GM12878 (cell line): Measurements from ENCODE around the gene MYOM3. TPM values are rescaled to one million over a fixed set of nuclear protein-coding genes. Genes with fewer than 3 reads are reported as not detected.
A peak's percentile ranks its signal among the peaks of the same experiment; 100 is the strongest.

Experiments
- CREB1 ChIP-seq: IDR thresholded peaks from 2 replicates; pipeline ENCODE4 v1.6.1; 2012; ENCODE audit warnings: low read depth, mild to moderate bottlenecking, inconsistent platforms
- EED ChIP-seq: sonication (generic); IDR thresholded peaks from 2 replicates; pipeline ENCODE4 v1.6.1; 2016; ENCODE audit warnings: antibody characterized with exemption, low read depth
- ETV6 ChIP-seq, 2 experiments: fragments of 450-650 bp in 1 of 2; IDR thresholded peaks in 1 of 2; conservative IDR thresholded peaks in 1 of 2; 2 replicates each; pipeline ENCODE4 v1.6.1; 2014; ENCODE audit warnings: antibody characterized with exemption in 1 of 2, borderline replicate concordance in 1 of 2, low read depth in 1 of 2, mild to moderate bottlenecking in 1 of 2, moderate library complexity in 1 of 2
- KLF5 ChIP-seq: fragments of 450-650 bp; IDR thresholded peaks from 2 replicates; pipeline ENCODE4 v1.6.1; 2014; ENCODE audit warnings: mild to moderate bottlenecking; ENCODE audit not compliant: partially characterized antibody
- MTA3 ChIP-seq: IDR thresholded peaks from 2 replicates; pipeline ENCODE4 v1.6.1; 2012; ENCODE audit warnings: low read length, inconsistent platforms, borderline replicate concordance
- MXI1 ChIP-seq: fragments of 150-350 bp; IDR thresholded peaks from 2 replicates; pipeline ENCODE4 v1.6.1; 2011; ENCODE audit warnings: low read depth, mild to moderate bottlenecking, inconsistent platforms, low read length, improper control_type of control experiment
- NFIC ChIP-seq: IDR thresholded peaks from 2 replicates; pipeline ENCODE4 v1.6.1; 2012; ENCODE audit warnings: low read depth, mild to moderate bottlenecking, inconsistent platforms, low read length, moderate library complexity
- NR2F1 ChIP-seq: fragments of 450-650 bp; conservative IDR thresholded peaks from 2 replicates; pipeline ENCODE4 v1.6.1; 2017; ENCODE audit warnings: mild to moderate bottlenecking
- PAX5 ChIP-seq: IDR thresholded peaks from 2 replicates; pipeline ENCODE4 v1.6.1; 2011; ENCODE audit warnings: low read depth, low read length, borderline replicate concordance
- POLR2AphosphoS5 ChIP-seq: IDR thresholded peaks from 2 replicates; pipeline ENCODE4 v1.6.1; 2011; ENCODE audit warnings: mild to moderate bottlenecking, low read length, inconsistent platforms
- RELA ChIP-seq: fragments of 450-650 bp; IDR thresholded peaks from 2 replicates; pipeline ENCODE4 v1.8.0; 2014; ENCODE audit warnings: borderline replicate concordance; ENCODE audit not compliant: partially characterized antibody
- RUNX3 ChIP-seq: IDR thresholded peaks from 2 replicates; pipeline ENCODE4 v1.6.1; 2012; ENCODE audit warnings: low read length, inconsistent platforms
- SMC3 ChIP-seq: IDR thresholded peaks from 2 replicates; pipeline ENCODE4 v1.6.1; 2011; ENCODE audit warnings: low read length, improper control_type of control experiment, borderline replicate concordance
- SREBF2 ChIP-seq: IDR thresholded peaks from 2 replicates; pipeline ENCODE4 v1.6.1; 2012; ENCODE audit warnings: mild to moderate bottlenecking, low read length
- STAT3 ChIP-seq: IDR thresholded peaks from 2 replicates; pipeline ENCODE4 v1.6.1; 2011; ENCODE audit warnings: low read depth, low read length, improper control_type of control experiment
- SUPT20H ChIP-seq: IDR thresholded peaks from 2 replicates; pipeline ENCODE4 v1.6.1; 2011; ENCODE audit warnings: low read depth, mild to moderate bottlenecking, low read length, moderate library complexity, borderline replicate concordance; ENCODE audit not compliant: control insufficient read depth
- TARDBP ChIP-seq: IDR thresholded peaks from 2 replicates; pipeline ENCODE4 v1.6.1; 2016; ENCODE audit warnings: borderline replicate concordance
- TCF12 ChIP-seq: IDR thresholded peaks from 2 replicates; pipeline ENCODE4 v1.6.1; 2011; ENCODE audit warnings: low read depth, mild to moderate bottlenecking, low read length
- TCF3 ChIP-seq: IDR thresholded peaks from 2 replicates; pipeline ENCODE4 v1.6.1; 2012; ENCODE audit warnings: low read depth, mild to moderate bottlenecking, low read length, borderline replicate concordance; ENCODE audit not compliant: insufficient read depth
- TCF7 ChIP-seq: IDR thresholded peaks from 2 replicates; pipeline ENCODE4 v1.6.1; 2014; ENCODE audit warnings: antibody characterized with exemption, borderline replicate concordance
- polyA plus RNA-seq, 11 experiments: library from polyadenylated mRNA; depleted of rRNA in 4 of 11; unstranded in 6 of 11; stranded (reverse) in 5 of 11; fragments of >200 nt; fragmentation: Nextera tagmentation in 4 of 11; fragmentation: Illumina TruSeq in 1 of 11; extraction: Ambion mirVana in 4 of 11; extraction: Trizol in 1 of 11; gene quantifications; 1 replicate in 1 of 11; 2 replicates in 10 of 11; pipeline versions ENCODE4 v1.2.1 to v1.2.3, GENCODE V29; 2011 to 2016; ENCODE audit warnings: inconsistent platforms in 2 of 11, missing spikeins in 2 of 11, low read depth in 1 of 11
- total RNA-seq, 4 experiments: library from RNA; depleted of rRNA in 3 of 4; stranded (reverse); fragments of >200 nt in 3 of 4; fragmentation: Illumina TruSeq in 1 of 4; extraction: Trizol in 1 of 4; gene quantifications; 2 replicates each; pipeline versions ENCODE4 v1.2.1 to v1.2.3, GENCODE V29; 2013 to 2021
- TF ChIP-seq, protein P1 (sequence below), 3 experiments: IDR thresholded peaks in 2 of 3; conservative IDR thresholded peaks in 1 of 3; 2 replicates each; pipeline ENCODE4 v1.5.1; 2011; ENCODE audit warnings: low read depth in 3 of 3, low read length in 3 of 3, mild to moderate bottlenecking in 3 of 3, control low read depth in 2 of 3, moderate library complexity in 2 of 3, inconsistent platforms in 1 of 3, mixed read lengths in 1 of 3; ENCODE audit not compliant: control insufficient read depth in 2 of 3, insufficient read depth in 1 of 3; ENCODE audit errors: extremely low read depth in 1 of 3
- TF ChIP-seq, protein P2 (sequence below): IDR thresholded peaks from 2 replicates; pipeline ENCODE4 v1.6.1; 2012; ENCODE audit warnings: low read depth, low read length, improper control_type of control experiment
- TF ChIP-seq, protein P3 (sequence below): IDR thresholded peaks from 2 replicates; pipeline ENCODE4 v1.6.1; 2012; ENCODE audit warnings: improper control_type of control experiment, low read depth, low read length; ENCODE audit not compliant: insufficient replicate concordance

Gene MYOM3
- total and polyA plus RNA-seq, 10 of the 15 experiments (the other 5 are each of a cell fraction or from before 2014, with no cell fraction given): 0.06 TPM; not detected in 9

DNA sequence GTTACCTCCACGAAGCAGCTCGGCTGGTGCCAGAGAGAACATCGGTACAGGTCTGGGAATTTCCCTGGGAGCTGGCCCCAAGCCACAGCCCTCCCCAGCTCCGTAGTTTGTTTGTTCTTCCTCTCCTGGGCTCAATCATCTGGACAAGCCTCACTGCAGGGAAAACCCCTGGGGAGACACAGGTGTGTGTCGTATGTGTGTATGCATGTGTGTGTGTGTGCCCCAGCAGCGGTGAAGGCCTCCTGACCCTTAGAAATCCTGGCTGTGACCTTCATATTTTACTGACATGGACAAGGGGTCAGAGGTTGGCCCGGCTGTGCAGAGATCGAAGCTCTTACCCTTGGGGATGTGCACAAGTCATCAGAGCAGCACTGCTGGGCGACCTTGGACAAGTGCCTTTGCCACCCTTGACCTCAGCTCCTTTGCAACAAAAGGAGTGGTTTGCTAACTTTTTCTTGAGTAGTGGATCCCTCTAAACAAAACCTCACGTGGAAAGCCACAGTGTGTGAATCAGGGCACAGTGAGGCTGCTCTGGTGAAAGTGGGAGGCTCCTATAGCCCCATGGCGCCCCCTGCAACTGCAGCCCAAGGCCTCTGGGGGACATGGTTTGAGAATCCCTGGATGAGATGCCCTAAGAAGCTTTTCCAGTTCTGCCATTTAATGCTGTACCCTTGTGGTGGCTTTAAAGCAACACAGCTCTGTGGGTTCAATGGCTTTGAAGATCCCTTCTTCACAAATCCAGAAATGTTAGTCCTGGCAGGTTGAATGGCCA is 43.3 kb upstream of the MYOM3 start (continued):
- TF ChIP-seq MXI1 (no peak), SMC3 (no peak), NFIC (peak; percentile 31; the same call in 1 of the 2 replicates), TCF12 (peak; percentile 54; the same call in 1 of the 2 replicates), TARDBP (no peak), CREB1 (peak; percentile 49), SUPT20H (no peak), RELA (peak; percentile 39), TCF3 (peak; percentile 52; the same call in 1 of the 2 replicates), RUNX3 (peak; percentile 70), NR2F1 (peak; percentile 44; the same call in 1 of the 2 replicates), KLF5 (no peak), TCF7 (0 out of 2 replicates have a peak, but pooled peaks have one; percentile 22), STAT3 (no peak), ETV6 (conservative IDR thresholded peaks at IDR 0.05 in 1 of 2, IDR thresholded peaks at IDR 0.05 in 1 of 2; ENCODE audit: borderline replicate concordance in 1 of 2, low read depth in 1 of 2) (no peak), EED (peak; percentile 46; the same call in 1 of the 2 replicates), POLR2AphosphoS5 (no peak), SREBF2 (no peak), PAX5 (no peak), MTA3 (no peak)
- TF ChIP-seq, protein P1, sequence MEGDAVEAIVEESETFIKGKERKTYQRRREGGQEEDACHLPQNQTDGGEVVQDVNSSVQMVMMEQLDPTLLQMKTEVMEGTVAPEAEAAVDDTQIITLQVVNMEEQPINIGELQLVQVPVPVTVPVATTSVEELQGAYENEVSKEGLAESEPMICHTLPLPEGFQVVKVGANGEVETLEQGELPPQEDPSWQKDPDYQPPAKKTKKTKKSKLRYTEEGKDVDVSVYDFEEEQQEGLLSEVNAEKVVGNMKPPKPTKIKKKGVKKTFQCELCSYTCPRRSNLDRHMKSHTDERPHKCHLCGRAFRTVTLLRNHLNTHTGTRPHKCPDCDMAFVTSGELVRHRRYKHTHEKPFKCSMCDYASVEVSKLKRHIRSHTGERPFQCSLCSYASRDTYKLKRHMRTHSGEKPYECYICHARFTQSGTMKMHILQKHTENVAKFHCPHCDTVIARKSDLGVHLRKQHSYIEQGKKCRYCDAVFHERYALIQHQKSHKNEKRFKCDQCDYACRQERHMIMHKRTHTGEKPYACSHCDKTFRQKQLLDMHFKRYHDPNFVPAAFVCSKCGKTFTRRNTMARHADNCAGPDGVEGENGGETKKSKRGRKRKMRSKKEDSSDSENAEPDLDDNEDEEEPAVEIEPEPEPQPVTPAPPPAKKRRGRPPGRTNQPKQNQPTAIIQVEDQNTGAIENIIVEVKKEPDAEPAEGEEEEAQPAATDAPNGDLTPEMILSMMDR (IDR thresholded peaks at IDR 0.05 in 2 of 3, conservative IDR thresholded peaks at IDR 0.05 in 1 of 3; ENCODE audit: control insufficient read depth in 2 of 3, extremely low read depth in 1 of 3, insufficient read depth in 1 of 3, low read depth in 3 of 3, low read length in 3 of 3): 0 out of 6 replicates have a peak, but pooled peaks of 1 of the 3 experiments have one; percentile 15
- TF ChIP-seq, protein P2, sequence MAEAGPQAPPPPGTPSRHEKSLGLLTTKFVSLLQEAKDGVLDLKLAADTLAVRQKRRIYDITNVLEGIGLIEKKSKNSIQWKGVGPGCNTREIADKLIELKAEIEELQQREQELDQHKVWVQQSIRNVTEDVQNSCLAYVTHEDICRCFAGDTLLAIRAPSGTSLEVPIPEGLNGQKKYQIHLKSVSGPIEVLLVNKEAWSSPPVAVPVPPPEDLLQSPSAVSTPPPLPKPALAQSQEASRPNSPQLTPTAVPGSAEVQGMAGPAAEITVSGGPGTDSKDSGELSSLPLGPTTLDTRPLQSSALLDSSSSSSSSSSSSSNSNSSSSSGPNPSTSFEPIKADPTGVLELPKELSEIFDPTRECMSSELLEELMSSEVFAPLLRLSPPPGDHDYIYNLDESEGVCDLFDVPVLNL: no peak
- TF ChIP-seq, protein P3, sequence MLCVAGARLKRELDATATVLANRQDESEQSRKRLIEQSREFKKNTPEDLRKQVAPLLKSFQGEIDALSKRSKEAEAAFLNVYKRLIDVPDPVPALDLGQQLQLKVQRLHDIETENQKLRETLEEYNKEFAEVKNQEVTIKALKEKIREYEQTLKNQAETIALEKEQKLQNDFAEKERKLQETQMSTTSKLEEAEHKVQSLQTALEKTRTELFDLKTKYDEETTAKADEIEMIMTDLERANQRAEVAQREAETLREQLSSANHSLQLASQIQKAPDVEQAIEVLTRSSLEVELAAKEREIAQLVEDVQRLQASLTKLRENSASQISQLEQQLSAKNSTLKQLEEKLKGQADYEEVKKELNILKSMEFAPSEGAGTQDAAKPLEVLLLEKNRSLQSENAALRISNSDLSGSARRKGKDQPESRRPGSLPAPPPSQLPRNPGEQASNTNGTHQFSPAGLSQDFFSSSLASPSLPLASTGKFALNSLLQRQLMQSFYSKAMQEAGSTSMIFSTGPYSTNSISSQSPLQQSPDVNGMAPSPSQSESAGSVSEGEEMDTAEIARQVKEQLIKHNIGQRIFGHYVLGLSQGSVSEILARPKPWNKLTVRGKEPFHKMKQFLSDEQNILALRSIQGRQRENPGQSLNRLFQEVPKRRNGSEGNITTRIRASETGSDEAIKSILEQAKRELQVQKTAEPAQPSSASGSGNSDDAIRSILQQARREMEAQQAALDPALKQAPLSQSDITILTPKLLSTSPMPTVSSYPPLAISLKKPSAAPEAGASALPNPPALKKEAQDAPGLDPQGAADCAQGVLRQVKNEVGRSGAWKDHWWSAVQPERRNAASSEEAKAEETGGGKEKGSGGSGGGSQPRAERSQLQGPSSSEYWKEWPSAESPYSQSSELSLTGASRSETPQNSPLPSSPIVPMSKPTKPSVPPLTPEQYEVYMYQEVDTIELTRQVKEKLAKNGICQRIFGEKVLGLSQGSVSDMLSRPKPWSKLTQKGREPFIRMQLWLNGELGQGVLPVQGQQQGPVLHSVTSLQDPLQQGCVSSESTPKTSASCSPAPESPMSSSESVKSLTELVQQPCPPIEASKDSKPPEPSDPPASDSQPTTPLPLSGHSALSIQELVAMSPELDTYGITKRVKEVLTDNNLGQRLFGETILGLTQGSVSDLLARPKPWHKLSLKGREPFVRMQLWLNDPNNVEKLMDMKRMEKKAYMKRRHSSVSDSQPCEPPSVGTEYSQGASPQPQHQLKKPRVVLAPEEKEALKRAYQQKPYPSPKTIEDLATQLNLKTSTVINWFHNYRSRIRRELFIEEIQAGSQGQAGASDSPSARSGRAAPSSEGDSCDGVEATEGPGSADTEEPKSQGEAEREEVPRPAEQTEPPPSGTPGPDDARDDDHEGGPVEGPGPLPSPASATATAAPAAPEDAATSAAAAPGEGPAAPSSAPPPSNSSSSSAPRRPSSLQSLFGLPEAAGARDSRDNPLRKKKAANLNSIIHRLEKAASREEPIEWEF: no peak
